LHCN-M2 (cell line): Measurements from ENCODE around the gene USP36. TPM values are rescaled to one million over a fixed set of nuclear protein-coding genes. Genes with fewer than 3 reads are reported as not detected.
A peak's percentile ranks its signal among the peaks of the same experiment; 100 is the strongest.
"Not testable (repeated sequence)": the region's sequence is repeated elsewhere in the genome, so short reads cannot be mapped to it uniquely, and the experiment has no call there.

ENCODE experiments used
- DNase-seq: peaks from one replicate; pipeline ENCODE4 v3.0.0-alpha.2; 2012; ENCODE audit warnings: low read depth
- polyA plus RNA-seq: library from polyadenylated mRNA; unstranded; fragments of >200 nt; gene quantifications from one replicate; pipeline ENCODE4 v1.2.1, GENCODE V29; 2012; ENCODE audit warnings: missing spikeins
- total RNA-seq: library from RNA; depleted of rRNA; stranded (reverse); fragments of >200 nt; gene quantifications from 2 replicates; pipeline ENCODE4 v1.2.3, GENCODE V29; 2014; rRNA removed

USP36 gene
- 21.4 and 21.6 TPM in 2 replicates for total RNA-seq
- polyA plus RNA-seq, result 18.9 TPM

GRCh38 chr17:78840780-78841611 lies at the start of gene USP36:
TSS of gene USP36 (minus strand) at chr17:78840814. CDS start at chr17:78836363, 4,451 bp downstream.
- DNase-seq, result peak; percentile 98

DNA sequence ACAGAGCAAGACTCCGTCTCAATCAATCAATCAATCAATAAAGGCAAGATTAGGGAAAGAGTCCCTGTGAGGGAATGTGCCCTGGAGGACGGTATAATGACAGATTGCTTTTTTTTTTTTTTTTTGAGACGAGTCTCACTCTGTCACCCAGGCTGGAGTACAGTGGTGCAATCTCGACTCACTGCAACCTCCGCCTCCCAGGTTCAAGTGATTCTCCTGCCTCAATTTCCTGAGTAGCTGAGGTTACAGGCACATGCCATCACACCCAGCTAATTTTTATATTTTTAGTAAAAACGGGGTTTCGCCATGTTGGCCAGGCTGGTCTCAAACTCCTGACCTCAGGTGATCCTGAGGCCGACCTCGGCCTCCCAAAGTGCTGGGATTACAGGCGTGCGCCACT lies 49.5 kb upstream of the USP36 start:
- not testable (repeated sequence) for DNase-seq

DNA sequence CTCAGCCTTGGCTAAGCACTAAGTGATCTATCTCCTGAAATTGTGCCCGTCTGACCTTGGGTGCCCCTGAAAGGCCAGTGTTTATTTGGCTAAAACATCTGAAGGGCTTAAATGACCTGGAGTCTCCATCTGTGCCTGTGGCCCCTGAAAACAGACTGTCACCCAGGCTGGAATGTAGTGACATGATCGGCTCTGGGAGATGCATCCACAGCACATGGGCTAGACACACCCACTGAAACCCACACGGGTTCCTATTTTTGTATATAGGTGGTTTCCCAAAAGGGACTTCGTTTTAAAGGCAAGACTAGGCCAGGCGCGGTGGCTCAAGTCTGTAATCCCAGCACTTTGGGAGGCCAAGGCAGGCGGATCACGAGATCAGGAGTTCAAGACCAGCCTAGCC lies 48.9 kb upstream of the USP36 start:
- DNase-seq, result no peak

- no peak for DNase-seq
Observed at GRCh38 chr17:78888941-78889518, 48.4 kb upstream of the USP36 start.

DNA sequence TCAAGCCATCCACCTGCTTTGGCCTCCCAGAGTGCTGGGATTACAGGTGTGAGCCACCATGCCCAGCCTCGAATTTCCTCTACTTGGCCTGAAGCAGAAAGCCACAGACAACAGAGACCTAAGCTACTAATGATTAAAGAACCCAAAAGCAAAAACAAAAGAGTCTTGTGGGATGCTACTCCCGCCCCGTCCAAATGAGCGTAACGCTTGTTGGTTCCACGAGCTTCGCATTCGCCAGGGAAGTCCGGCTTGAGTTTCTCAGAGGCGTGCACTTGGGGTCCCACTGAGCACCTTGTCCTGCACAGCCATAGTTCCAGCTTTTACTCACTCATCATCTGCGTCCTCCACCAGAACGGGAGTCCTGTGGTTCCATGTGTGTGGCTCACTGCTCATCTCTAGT lies 46.3 kb upstream of the USP36 start:
- DNase-seq, result no peak

DNA sequence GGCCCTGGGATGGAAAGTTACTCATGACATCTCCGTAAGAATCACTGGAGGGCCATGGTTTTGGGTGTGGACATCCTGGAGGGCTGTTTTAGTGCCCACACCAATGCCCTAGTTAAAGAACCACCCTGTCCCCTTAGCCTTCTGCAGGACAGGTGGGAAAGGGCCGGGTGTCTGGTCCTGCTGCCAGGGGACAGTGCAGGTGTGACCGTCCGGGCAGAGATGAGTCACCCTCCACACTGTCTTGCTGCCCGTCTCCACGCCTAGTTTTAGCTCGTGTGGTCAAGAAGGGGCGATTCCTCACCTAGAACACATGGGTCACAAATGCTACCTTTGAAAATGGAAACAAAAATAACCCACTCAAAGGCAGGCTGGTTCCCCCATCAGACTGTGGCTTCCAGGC lies 45.3 kb upstream of the USP36 start:
- DNase-seq, result no peak

DNA sequence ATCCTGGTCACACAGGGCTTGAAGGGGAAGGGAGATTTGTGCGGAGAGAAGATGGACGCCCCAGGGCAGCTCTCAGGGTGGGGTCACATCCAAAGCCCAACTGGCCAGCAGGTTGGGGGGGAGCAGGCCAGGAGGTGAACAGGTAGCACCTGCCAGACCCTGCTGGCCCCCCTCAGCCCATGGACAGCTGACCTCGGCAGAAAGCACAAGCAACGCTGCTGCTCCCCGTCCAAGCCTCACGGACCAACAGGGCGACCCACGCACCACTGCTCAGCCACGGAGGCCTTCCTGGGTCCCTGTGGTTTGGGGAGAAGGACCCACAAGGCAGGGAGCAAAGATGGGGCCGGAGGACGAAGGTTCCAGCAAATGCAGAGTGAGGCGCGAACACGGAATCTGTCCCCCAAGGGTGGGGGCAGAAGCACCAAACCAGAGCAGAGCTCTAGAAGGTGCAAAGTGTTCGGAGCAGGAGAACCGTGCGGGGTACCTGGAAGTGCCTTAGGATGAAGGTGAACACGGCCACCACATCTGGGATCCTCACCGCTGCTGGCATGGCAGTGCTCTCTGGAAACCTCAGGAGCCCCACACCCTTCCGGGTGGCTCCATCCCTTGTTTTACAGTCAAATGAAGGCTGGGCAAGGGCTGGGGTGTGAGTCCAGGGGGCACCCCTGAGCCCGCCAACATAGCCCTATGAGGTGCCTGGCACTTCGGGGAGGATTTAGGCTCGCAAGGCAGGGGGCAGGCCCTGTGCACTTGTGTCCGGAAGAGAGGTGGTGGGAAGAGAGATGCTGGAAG lies 44.5 kb upstream of the USP36 start:
- DNase-seq, result no peak

DNA sequence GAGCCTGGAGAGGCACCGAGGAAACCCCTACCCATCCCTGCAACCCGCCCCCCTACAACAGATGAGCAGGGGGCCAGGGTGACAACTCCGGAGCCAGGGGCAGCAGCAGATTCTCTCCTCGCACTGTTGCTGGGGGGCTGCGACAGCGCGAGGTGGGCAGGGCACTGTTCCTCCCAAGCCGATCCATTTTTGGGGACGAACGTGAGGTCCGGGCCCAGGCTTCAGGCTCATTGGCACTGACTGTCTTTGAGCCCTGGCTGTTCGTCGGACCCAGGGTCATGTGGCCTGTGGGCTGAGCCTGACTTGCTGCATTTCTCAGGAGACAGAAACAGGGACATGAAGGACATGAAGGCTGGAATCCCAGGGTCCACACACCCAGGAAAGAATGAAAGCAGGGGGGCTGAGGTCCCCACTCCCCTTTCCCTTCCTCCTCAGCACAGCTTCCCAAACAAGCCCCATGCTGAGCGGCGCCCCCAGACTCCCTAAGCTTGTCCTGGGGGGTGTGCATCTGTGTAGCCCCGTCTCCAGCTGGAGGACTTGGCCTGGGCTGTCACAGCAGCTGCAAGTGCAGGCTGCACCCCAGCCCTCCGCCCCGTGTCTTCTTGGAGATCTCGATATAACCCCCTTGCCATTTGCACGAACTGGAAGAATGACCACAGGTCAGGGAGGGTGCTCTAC lies 43.7 kb upstream of the USP36 start:
- DNase-seq, result peak; percentile 41

GRCh38 chr17:78883533-78884131 lies 43.0 kb upstream of the USP36 start:
- DNase-seq, result peak; percentile 98

DNA sequence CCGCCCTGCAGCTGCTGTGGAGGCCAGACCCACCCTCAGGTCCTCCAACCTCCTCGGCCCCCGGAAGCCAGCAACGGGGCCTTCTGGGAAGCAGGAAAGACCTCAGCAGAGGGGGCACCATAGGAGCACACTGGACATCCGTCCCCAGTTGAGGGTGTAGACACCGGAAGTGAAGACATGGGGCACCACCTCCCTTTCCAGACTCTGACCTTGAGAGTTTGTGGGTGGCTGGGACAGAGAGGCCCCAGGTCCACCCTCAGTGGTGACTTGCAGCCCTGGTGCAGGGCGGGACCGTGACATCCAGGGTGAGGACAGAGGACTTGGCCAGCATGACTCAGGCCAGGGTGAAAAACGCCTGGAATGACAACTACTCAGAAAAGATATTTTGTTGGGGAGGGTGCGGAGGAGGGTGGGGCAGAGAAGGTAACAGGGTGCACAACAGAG lies 42.5 kb upstream of the USP36 start:
- DNase-seq, result peak; percentile 91

GRCh38 chr17:78882540-78883088 lies 42.0 kb upstream of the USP36 start:
- DNase-seq, result no peak

DNA sequence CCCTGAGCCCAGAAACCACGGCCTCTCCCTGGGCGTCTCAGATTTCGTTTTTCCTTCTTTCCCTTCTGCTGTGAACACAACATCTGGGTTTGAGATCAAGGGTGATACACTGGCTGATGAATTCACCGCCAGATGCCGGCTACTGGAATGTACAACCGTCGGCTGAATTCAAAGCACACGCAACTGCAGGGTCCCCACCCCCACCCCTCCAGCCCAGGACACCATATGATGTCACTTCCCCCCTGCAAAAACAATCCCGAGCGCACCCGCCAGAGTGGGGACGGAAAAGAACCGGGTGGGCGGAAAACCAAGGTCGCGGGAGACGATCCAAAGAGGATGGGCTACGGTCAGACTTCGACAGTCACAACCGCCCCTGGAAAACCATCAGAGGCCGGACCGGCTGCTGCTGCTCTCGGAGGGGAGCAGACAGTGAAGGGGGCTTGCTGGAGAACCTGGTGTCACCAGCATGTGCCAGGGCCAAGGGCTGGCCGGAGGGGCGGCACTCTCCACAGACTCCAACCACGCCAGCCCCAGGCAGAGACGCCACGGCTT lies 39.1 kb upstream of the USP36 start:
- DNase-seq, result peak; percentile 95

DNA sequence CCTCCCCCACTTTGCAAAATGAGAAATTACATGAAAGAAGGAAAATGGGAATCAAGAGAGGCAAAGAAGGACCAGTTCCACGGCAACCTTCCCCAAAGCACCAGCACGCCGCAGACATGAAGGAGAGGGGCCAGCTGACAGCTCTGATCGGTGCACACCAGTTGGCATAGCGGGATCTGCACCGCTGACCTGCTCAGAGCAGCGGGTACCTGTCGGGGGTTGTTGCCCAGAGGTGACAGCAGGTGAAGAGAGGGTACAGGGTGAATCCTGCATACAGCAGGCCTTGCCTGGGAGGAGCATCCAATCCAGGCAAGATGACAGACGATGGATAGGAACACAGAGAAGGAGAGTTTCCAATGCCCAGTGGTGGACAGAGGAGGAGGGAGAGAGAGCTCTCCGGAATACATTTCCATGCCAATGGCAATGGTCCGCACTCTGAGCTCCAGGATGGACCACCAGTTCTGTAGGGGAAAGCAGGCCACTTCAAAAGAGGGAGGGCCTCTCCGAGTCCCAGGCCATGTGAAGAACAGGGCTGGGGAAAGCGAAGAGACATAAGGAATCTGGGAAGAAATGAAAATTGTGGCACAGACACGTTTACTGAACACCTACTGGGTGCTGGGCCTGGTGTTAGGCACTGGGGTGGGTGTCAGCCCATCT lies 38.4 kb upstream of the USP36 start:
- no peak for DNase-seq

- no peak for DNase-seq
Observed at GRCh38 chr17:78878261-78878660, 37.6 kb upstream of the USP36 start.

- not testable (repeated sequence) for DNase-seq
Observed at GRCh38 chr17:78876954-78877517, 36.4 kb upstream of the USP36 start.

DNA sequence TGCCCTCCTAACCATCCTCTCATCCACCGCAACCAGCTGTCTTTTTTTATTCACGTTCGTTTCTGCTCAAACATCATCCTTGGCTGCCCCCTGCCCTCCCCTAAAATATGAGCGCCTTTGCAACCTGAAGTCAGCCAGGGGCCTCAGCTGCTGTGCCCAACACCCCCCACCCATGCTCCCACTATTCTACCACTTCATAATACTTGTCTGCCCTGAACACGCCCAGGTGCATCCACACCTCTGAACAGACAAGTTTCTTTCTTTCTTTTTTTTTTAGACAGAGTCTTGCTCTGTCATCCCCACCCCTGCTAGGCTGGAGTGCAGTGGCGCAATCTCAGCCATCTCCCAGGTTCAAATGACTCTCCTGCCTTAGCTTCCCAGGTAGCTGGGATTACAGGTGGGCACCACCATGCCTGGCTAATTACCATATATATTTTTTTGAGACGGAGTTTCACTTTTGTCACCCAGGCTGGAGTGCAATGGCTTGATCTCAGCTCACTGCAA lies 35.5 kb upstream of the USP36 start:
- DNase-seq, result no peak

DNA sequence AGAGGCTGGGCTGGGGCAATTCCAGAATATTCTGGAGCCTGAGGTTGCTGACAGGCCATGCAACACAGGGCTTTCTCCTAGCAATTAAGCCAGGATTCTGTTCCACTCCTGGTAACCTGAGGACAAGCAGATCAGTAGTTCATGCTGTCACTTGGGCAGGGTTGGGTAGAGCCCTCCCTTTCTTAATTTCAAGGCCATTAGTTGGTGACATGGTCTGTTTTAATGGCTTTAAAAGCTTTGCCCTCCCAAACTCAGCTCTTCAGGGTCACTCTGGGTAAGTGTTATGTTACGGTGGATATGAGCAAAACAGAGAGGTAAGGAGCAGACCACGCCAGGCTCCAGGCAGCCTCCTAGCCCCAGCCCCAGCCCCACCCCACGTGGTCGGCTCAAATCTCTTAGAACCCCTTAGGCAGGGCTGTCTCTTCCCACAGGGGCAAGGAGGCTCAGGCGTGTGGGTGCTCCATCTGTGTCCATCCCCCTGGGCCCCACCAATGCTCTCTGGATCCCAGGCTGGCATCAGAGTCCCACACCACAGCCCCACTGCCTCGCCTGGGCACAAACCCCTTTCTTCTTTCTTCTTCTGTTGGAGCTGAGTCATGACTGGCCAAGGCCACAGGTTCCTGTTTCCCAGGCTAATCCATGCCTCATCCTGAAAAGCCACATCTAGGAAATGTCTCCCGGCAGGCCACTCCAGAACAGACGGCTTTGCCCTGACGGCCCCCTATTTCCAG lies 34.9 kb upstream of the USP36 start:
- DNase-seq, result peak; percentile 76

DNA sequence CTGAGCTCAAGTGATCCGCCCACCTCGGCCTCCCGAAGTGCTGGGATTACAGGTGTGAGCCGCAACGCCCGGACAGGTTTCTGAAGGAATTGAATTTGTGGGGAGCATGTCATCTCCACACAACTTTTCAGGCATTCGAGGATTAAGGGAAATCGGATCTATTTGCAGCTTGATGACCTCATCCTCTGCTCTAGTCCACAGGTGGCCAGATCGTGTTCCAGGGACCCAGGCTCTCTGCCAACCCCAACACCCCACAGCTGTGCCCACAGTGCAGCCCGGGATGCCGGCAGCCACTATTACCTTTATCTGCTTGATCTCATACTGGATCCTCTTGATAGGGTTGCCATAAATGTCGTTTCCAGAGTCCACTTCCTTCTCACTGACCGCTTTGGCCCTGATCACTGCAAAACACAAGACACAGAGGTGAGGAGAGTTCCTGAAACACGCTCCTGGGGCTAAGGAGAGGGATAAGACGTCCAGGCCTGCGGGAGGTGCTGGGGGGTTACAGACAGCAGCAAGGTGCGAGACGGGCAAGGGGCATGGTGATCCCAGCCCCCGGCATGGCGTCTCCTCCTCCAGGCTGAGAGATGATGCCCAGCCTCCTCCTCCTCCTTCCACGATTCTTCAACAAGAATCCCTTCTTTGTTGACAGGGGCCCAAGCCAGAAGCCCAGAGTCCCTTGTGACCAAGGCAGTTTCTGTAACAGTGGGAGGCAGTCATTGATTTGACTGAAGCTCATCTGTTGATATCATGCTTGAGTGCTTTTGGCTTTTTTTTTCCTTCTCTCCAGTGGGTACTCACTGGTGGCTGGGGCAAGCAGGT lies 33.1 kb upstream of the USP36 start:
- DNase-seq, result peak; percentile 91
